Upper lobe of left lung (tissue), 6 donors: ENCODE measurements around the gene GABRD. TPM values are rescaled to one million over a fixed set of nuclear protein-coding genes. Genes with fewer than 3 reads are reported as not detected.
"Not testable (repeated sequence)": the region's sequence is repeated elsewhere in the genome, so short reads cannot be mapped to it uniquely, and the experiment has no call there.

Experiments used
- ATAC-seq, 2 donors: fragments of 200-7000 bp; cut with Tn5 transposase; one replicate each; pipeline ENCODE4 v1.9.1; 2022; ENCODE audit warnings: mild to moderate bottlenecking in 2 of 2, moderate library complexity in 2 of 2; ENCODE audit not compliant: low FRiP score in 2 of 2
- DNase-seq, 2 donors: peaks; one replicate each; pipeline ENCODE4 v3.0.0-alpha.2; 2019 to 2020
- H3K27ac ChIP-seq, 4 donors: fragments of 200-600 bp; sonication (generic); one replicate each; pipeline ENCODE4 v1.5.1; 2016 to 2019
- H3K27me3 ChIP-seq, 4 donors: fragments of 200-600 bp; sonication (generic); one replicate each; pipeline ENCODE4 v1.5.1; 2017 to 2019
- H3K36me3 ChIP-seq, 4 donors: fragments of 200-600 bp; sonication (generic); one replicate each; pipeline ENCODE4 v1.5.1; 2016 to 2019
- H3K4me1 ChIP-seq, 4 donors: fragments of 200-600 bp; sonication (generic); one replicate each; pipeline ENCODE4 v1.5.1; 2018 to 2019
- H3K4me3 ChIP-seq, 4 donors: fragments of 200-600 bp; sonication (generic); one replicate each; pipeline ENCODE4 v1.5.1; 2017 to 2019; ENCODE audit warnings: mild to moderate bottlenecking in 2 of 4, moderate library complexity in 1 of 4
- H3K9me3 ChIP-seq, 4 donors: fragments of 200-600 bp; sonication (generic); one replicate each; pipeline ENCODE4 v1.5.1; 2018 to 2019
- CTCF ChIP-seq, 6 experiments: fragments of 450-650 bp in 4 of 6; fragments of 200-600 bp in 2 of 6; sonication (generic) in 2 of 6; IDR thresholded peaks; one replicate each; pipeline ENCODE4 v1.5.1; 2016 to 2019; ENCODE audit warnings: antibody characterized with exemption in 6 of 6
- EP300 ChIP-seq, 4 donors: sonication (generic); formaldehyde crosslinking; IDR thresholded peaks; one replicate each; pipeline ENCODE4 v1.5.1; 2017; ENCODE audit warnings: antibody characterized with exemption in 4 of 4, control low read depth in 2 of 4
- POLR2A ChIP-seq, 4 donors: fragments of 450-650 bp; IDR thresholded peaks; one replicate each; pipeline ENCODE4 v1.5.1; 2016 to 2017; ENCODE audit warnings: antibody characterized with exemption in 4 of 4, mild to moderate bottlenecking in 2 of 4
- POLR2AphosphoS5 ChIP-seq, 2 donors: sonication (generic); formaldehyde crosslinking; IDR thresholded peaks; one replicate each; pipeline ENCODE4 v1.5.1; 2017; ENCODE audit warnings: antibody characterized with exemption in 2 of 2
- WGBS, 2 donors: methylation state at CpG; one replicate each; pipeline ENCODE4 v1.1.5; 2017 to 2018; 5-methylcytosine and 5-hydroxymethylcytosine counted together
- total RNA-seq, 6 donors: library from RNA; depleted of rRNA in 4 of 6; stranded (reverse); fragments of >200 nt in 4 of 6; gene quantifications; one replicate each; pipeline versions ENCODE4 v1.1.0 to v1.2.1, GENCODE V29; 2016 to 2021
- donor health status: DM: no; HTN: no; CAD: no; lungs with moderate emphysema.
- donor health status: DM: no; HTN: yes; CAD: no; lungs with severe emphysema.

GABRD gene
- total RNA-seq, 6 donors from 2014 or later: 0.26 to 8.2 (median 1.2) TPM; not detected in 3

GRCh38 chr1:1980467-1981141, 38.5 kb upstream of the GABRD start:
- Histone ChIP-seq H3K9me3 (no peaks in the 10 kb centered on the region), H3K27me3 (no peaks in the 10 kb centered on the region), H3K4me3 (no peak overlapping the region), H3K4me1 (no peaks in the 10 kb centered on the region), H3K36me3 (no peaks in the 10 kb centered on the region), H3K27ac (no peak overlapping the region)
- ATAC-seq: no peak
- no peak for TF ChIP-seq POLR2AphosphoS5 (IDR thresholded peaks at IDR 0.05)
- DNase-seq: peak in 1 of 2 donors; percentile 65
- 91% methylated on average over 31 to 35 of the region's 42 CpGs for WGBS, 2 donors

GRCh38 chr1:1981142-1981500, 38.0 kb upstream of the GABRD start:
- Histone ChIP-seq H3K9me3 (no peaks in the 10 kb centered on the region), H3K4me1 (no peaks in the 10 kb centered on the region), H3K27ac (no peak overlapping the region), H3K36me3 (no peaks in the 10 kb centered on the region), H3K27me3 (no peaks in the 10 kb centered on the region), H3K4me3 (no peak overlapping the region)
- ATAC-seq: no peak
- 91 to 94% methylated on average over 26 of the region's 26 CpGs for WGBS, 2 donors
- TF ChIP-seq POLR2A (IDR thresholded peaks at IDR 0.05): no peak
- TF ChIP-seq POLR2AphosphoS5 (IDR thresholded peaks at IDR 0.05): no peak
- no peak for TF ChIP-seq EP300 (IDR thresholded peaks at IDR 0.05)
- no peak for TF ChIP-seq CTCF (IDR thresholded peaks at IDR 0.05)
- DNase-seq: peak in 1 of 2 donors; percentile 70

- H3K27me3 ChIP-seq, H3K27ac ChIP-seq, H3K4me1 ChIP-seq, H3K4me3 ChIP-seq, H3K36me3 ChIP-seq, H3K9me3 ChIP-seq, ATAC-seq: not testable (repeated sequence)
- WGBS, 2 donors: 82 to 94% methylated on average over 13 to 58 of the region's 73 CpGs
- DNase-seq: peak in 1 of 2 donors; percentile 69
Observed at GRCh38 chr1:1981631-1982327, 37.4 kb upstream of the GABRD start.

GRCh38 chr1:1982379-1983232, 36.5 kb upstream of the GABRD start:
- Histone ChIP-seq H3K9me3 (no peaks in the 10 kb centered on the region), H3K36me3 (no peaks in the 10 kb centered on the region), H3K27ac (no peak overlapping the region), H3K4me3 (no peak overlapping the region), H3K4me1 (no peaks in the 10 kb centered on the region), H3K27me3 (no peaks in the 10 kb centered on the region)
- 89 to 91% methylated on average over 36 of the region's 36 CpGs for WGBS, 2 donors
- DNase-seq (peak in 1 of 2 donors; percentile 56), ATAC-seq (no peak)
- TF ChIP-seq POLR2AphosphoS5 (IDR thresholded peaks at IDR 0.05) (no peak), POLR2A (IDR thresholded peaks at IDR 0.05) (no peak), CTCF (IDR thresholded peaks at IDR 0.05) (no peak), EP300 (IDR thresholded peaks at IDR 0.05) (no peak)

GRCh38 chr1:1984560-1985070, 34.5 kb upstream of the GABRD start:
- Histone ChIP-seq H3K9me3 (no peaks in the 10 kb centered on the region), H3K36me3 (no peaks in the 10 kb centered on the region), H3K4me3 (no peak overlapping the region), H3K27ac (no peak overlapping the region), H3K27me3 (no peaks in the 10 kb centered on the region), H3K4me1 (no peaks in the 10 kb centered on the region)
- ATAC-seq (no peak), DNase-seq (peak in 1 of 2 donors; percentile 66)
- WGBS, 2 donors: 78 to 85% methylated on average over 5 to 17 of the region's 17 CpGs
- TF ChIP-seq POLR2AphosphoS5 (IDR thresholded peaks at IDR 0.05) (no peak), EP300 (IDR thresholded peaks at IDR 0.05) (no peak), POLR2A (IDR thresholded peaks at IDR 0.05) (no peak)
